GM12873 (cell line): ENCODE measurements around the gene NIPAL4.

Experiments
- CTCF ChIP-seq: IDR thresholded peaks from 2 replicates; pipeline ENCODE4 v1.5.1; 2012; ENCODE audit warnings: low read depth, mild to moderate bottlenecking, moderate library complexity, low read length, control low read depth; ENCODE audit not compliant: insufficient read depth; ENCODE audit errors: missing control alignments

NIPAL4 gene

GRCh38 chr5:157491471-157491995 is 31.5 kb downstream of the NIPAL4 start:
- TF ChIP-seq CTCF, result no peak

- no peak for TF ChIP-seq CTCF
Observed at GRCh38 chr5:157492886-157493285, 32.9 kb downstream of the NIPAL4 start.

- no peak for TF ChIP-seq CTCF
Observed at GRCh38 chr5:157494178-157494832, 34.3 kb downstream of the NIPAL4 start.

GRCh38 chr5:157496864-157497263 is 36.9 kb downstream of the NIPAL4 start:
- no peak for TF ChIP-seq CTCF

GRCh38 chr5:157497875-157498611 is 38.0 kb downstream of the NIPAL4 start:
- no peak for TF ChIP-seq CTCF

GRCh38 chr5:157502143-157502647 is 42.2 kb downstream of the NIPAL4 start:
- TF ChIP-seq CTCF, result no peak

GRCh38 chr5:157504053-157504452 is 44.0 kb downstream of the NIPAL4 start:
- no peak for TF ChIP-seq CTCF
